A673 (cell line): ENCODE results near the gene ADRB2.

Source experiments
- EZH2 ChIP-seq: fragments of 200-600 bp; sonication (generic); IDR thresholded peaks from 2 replicates; pipeline ENCODE4 v1.6.1; 2017; ENCODE audit warnings: borderline replicate concordance, low read depth, mild to moderate bottlenecking, mixed read lengths, antibody characterized with exemption, low read length; ENCODE audit not compliant: poor library complexity, severe bottlenecking
- TF ChIP-seq, protein P1 (sequence below): fragments of 300-800, 200-600 bp; sonication (generic); conservative IDR thresholded peaks from 2 replicates; pipeline ENCODE4 v1.5.1; 2017; ENCODE audit warnings: low read depth, mild to moderate bottlenecking, antibody characterized with exemption, low read length, moderate library complexity, mixed read lengths

DNA sequence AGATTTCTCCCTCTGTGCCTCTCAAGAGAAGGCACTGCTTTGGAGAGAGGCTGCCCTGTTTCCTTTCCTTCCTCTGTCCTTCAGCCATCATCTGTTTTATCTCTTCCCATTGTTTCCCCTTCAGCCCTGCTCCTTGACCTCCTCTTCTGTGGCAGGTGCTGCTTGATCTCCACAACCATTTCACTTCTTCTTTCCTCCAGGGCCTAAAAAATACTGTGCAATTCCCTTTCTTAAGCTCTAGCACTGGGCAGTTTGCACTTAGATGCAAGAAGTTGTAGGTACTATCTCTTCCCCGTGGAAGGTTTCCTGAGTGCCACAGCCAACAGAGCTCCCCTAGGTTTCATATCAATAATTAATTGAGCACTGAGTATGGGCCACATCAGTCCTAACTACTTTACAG, 8.8 kb upstream of the ADRB2 start:
- TF ChIP-seq, protein P1, sequence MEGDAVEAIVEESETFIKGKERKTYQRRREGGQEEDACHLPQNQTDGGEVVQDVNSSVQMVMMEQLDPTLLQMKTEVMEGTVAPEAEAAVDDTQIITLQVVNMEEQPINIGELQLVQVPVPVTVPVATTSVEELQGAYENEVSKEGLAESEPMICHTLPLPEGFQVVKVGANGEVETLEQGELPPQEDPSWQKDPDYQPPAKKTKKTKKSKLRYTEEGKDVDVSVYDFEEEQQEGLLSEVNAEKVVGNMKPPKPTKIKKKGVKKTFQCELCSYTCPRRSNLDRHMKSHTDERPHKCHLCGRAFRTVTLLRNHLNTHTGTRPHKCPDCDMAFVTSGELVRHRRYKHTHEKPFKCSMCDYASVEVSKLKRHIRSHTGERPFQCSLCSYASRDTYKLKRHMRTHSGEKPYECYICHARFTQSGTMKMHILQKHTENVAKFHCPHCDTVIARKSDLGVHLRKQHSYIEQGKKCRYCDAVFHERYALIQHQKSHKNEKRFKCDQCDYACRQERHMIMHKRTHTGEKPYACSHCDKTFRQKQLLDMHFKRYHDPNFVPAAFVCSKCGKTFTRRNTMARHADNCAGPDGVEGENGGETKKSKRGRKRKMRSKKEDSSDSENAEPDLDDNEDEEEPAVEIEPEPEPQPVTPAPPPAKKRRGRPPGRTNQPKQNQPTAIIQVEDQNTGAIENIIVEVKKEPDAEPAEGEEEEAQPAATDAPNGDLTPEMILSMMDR = no peak
- TF ChIP-seq EZH2 = no peak
